ENCODE results near the gene PRMT1. TPM values are rescaled to one million over a fixed set of nuclear protein-coding genes. Genes with fewer than 3 reads are reported as not detected.

The PRMT1 gene
- total RNA-seq, 1 donor from 2014 or later = 156 TPM

- H3K27me3 ChIP-seq = no peaks in the 10 kb centered on the region
- H3K9me3 ChIP-seq = no peaks in the 10 kb centered on the region
- intact Hi-C loops (cut with DNase I) = loop anchor here (10.0 kb wide), 1 partner anchor 173 kb away; the partner anchor contains the start of gene RPS11
- no peak overlapping the region for H3K27ac ChIP-seq
- peaks cover 0 to 5% of the 10 kb centered on the region in 2 donors for H3K36me3 ChIP-seq
- no peak overlapping the region for H3K4me3 ChIP-seq
- peaks cover 28% of the 10 kb centered on the region for H3K4me1 ChIP-seq
- no peak for TF ChIP-seq POLR2AphosphoS5 (IDR thresholded peaks at IDR 0.05; ENCODE audit: insufficient read depth in 1 of 2, low read depth in 1 of 2)
- no peak for TF ChIP-seq CTCF (IDR thresholded peaks at IDR 0.05)
- TF ChIP-seq POLR2A (IDR thresholded peaks at IDR 0.05) = no peak
- no peak for DNase-seq (ENCODE audit: extremely low spot score in 2 of 2)
Measured at GRCh38 chr19:49667473-49667872, 9.6 kb upstream of the PRMT1 start.

GRCh38 chr19:49669516-49669915 is 7.6 kb upstream of the PRMT1 start:
- intact Hi-C loops (cut with DNase I) = loop anchor here (10.0 kb wide), 1 partner anchor 175 kb away; the partner anchor contains the start of gene RPS11
- Histone ChIP-seq H3K4me3 (no peak overlapping the region), H3K9me3 (no peaks in the 10 kb centered on the region), H3K27me3 (no peaks in the 10 kb centered on the region), H3K36me3 (no peaks in the 10 kb centered on the region), H3K4me1 (peaks cover 18% of the 10 kb centered on the region), H3K27ac (no peak overlapping the region)
- no peak for DNase-seq (ENCODE audit: extremely low spot score in 2 of 2)
- TF ChIP-seq POLR2A (IDR thresholded peaks at IDR 0.05) = no peak
- no peak for TF ChIP-seq CTCF (IDR thresholded peaks at IDR 0.05)
- no peak for TF ChIP-seq POLR2AphosphoS5 (IDR thresholded peaks at IDR 0.05; ENCODE audit: insufficient read depth in 1 of 2, low read depth in 1 of 2)

- H3K4me1 ChIP-seq = peaks cover 17% of the 10 kb centered on the region
- intact Hi-C loops (cut with DNase I) = no loop called here
- H3K9me3 ChIP-seq = no peaks in the 10 kb centered on the region
- H3K36me3 ChIP-seq = no peaks in the 10 kb centered on the region
- no peak overlapping the region for H3K4me3 ChIP-seq
- no peak overlapping the region for H3K27ac ChIP-seq
- DNase-seq (ENCODE audit: extremely low spot score in 2 of 2) = no peak
- no peaks in the 10 kb centered on the region for H3K27me3 ChIP-seq
- TF ChIP-seq CTCF (IDR thresholded peaks at IDR 0.05) = peak; percentile 56 to 84 (median 67)
- no peak for TF ChIP-seq POLR2AphosphoS5 (IDR thresholded peaks at IDR 0.05; ENCODE audit: insufficient read depth in 1 of 2, low read depth in 1 of 2)
- no peak for TF ChIP-seq POLR2A (IDR thresholded peaks at IDR 0.05)
Measured at GRCh38 chr19:49672131-49672919, 4.7 kb upstream of the PRMT1 start.

GRCh38 chr19:49676136-49676783 is 811 bp upstream of the PRMT1 start:
- intact Hi-C loops (cut with DNase I) = no loop called here
- peaks cover 54% of the 10 kb centered on the region for H3K4me1 ChIP-seq
- DNase-seq (ENCODE audit: extremely low spot score in 2 of 2) = peak in 1 of 2 donors; percentile 96

More at GRCh38 chr19:49676136-49676783, 811 bp upstream of the PRMT1 start:
- H3K9me3 ChIP-seq = no peaks in the 10 kb centered on the region
- H3K27ac ChIP-seq = peak overlapping the region; percentile 95
- TF ChIP-seq POLR2AphosphoS5 (IDR thresholded peaks at IDR 0.05; ENCODE audit: insufficient read depth in 1 of 2, low read depth in 1 of 2) = peak in 1 of 2 donors; percentile 55
- TF ChIP-seq CTCF (IDR thresholded peaks at IDR 0.05) = no peak
- TF ChIP-seq POLR2A (IDR thresholded peaks at IDR 0.05) = peak in 1 of 2 donors; percentile 21
- peaks cover 0 to 3% of the 10 kb centered on the region in 2 donors for H3K36me3 ChIP-seq
- no peaks in the 10 kb centered on the region for H3K27me3 ChIP-seq
- peak overlapping the region; percentile 32 to 40 for H3K4me3 ChIP-seq
